ENCODE data around the gene MTHFS. TPM values are rescaled to one million over a fixed set of nuclear protein-coding genes. Genes with fewer than 3 reads are reported as not detected.

Gene MTHFS
- polyA plus RNA-seq, 1 donor (not counting 4 experiments of a cell fraction or from before 2014, with no cell fraction given), result 33.8 TPM

- dilution Hi-C loops (cut with MboI; ENCODE audit: extremely low pct_ligation_motif_present, low sequenced_read_pairs), result no loop called here
- no peak for DNase-seq (ENCODE audit: low read depth, low spot score)
- Histone ChIP-seq H2AFZ (ENCODE audit: control insufficient read depth, low read length) (no peak overlapping the region), H3K27me3 (ENCODE audit: control insufficient read depth, extremely low read depth, insufficient read depth, low read length) (no peaks in the 10 kb centered on the region), H4K20me1 (ENCODE audit: control insufficient read depth, extremely low read depth, insufficient read depth, low read length) (no peaks in the 10 kb centered on the region), H3K9me3 (ENCODE audit: control insufficient read depth, low read depth, low read length) (no peaks in the 10 kb centered on the region), H3K4me2 (ENCODE audit: control insufficient read depth, extremely low read depth, insufficient read depth, low read depth, low read length) (no peak overlapping the region), H3K4me3 (ENCODE audit: control insufficient read depth in 2 of 3, extremely low read depth in 1 of 3, insufficient read depth in 2 of 3, low read depth in 1 of 3, low read length in 3 of 3) (no peak overlapping the region), H3K27ac (ENCODE audit: control insufficient read depth, insufficient read depth, low read length) (no peak overlapping the region), H3K9ac (ENCODE audit: control insufficient read depth, extremely low read depth, insufficient read depth, low read length) (no peak overlapping the region), H3K9me1 (ENCODE audit: control insufficient read depth, extremely low read depth, insufficient read depth, low read length) (no peaks in the 10 kb centered on the region), H3K4me1 (ENCODE audit: control insufficient read depth, extremely low read depth, insufficient read depth, low read length) (no peaks in the 10 kb centered on the region), H3K79me2 (ENCODE audit: control insufficient read depth, insufficient read depth, low read length) (no peaks in the 10 kb centered on the region), H3K36me3 (ENCODE audit: control insufficient read depth in 2 of 2, extremely low read depth in 1 of 2, insufficient read depth in 2 of 2, low read length in 2 of 2) (peaks cover 5 to 9% of the 10 kb centered on the region in 2 experiments)
- no peak for FAIRE-seq
- TF ChIP-seq EZH2 (IDR thresholded peaks at IDR 0.05; ENCODE audit: low read length) (no peak), CTCF (optimal IDR thresholded peaks at IDR 0.05 in 1 of 3, IDR thresholded peaks at IDR 0.05 in 1 of 3, conservative IDR thresholded peaks at IDR 0.05 in 1 of 3; ENCODE audit: extremely low read depth in 1 of 3, insufficient read depth in 2 of 3, low read length in 3 of 3) (no peak)
Measured at GRCh38 chr15:79887054-79887930, 9.5 kb downstream of the MTHFS start.

DNA sequence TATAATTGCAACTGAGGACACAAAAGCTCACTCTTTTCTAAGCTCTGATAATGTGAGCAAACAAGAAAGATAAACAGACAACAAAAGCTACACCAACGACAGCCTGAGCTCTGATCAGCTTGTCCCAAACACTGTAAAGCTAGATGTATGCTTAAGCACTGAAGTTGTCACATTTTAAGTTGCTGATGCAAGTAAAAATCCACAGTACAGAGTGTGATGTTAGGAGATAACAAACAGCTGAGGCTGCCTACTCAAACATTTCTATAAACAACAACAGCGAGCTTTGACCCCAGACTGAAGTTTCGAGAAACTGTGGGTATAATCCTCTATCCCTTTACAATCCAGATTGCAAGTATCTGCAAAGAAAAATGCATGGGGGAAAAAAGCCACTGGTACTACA is 10.7 kb downstream of the MTHFS start:
- H3K9me3 ChIP-seq (ENCODE audit: control insufficient read depth, low read depth, low read length), result no peaks in the 10 kb centered on the region
- no peaks in the 10 kb centered on the region for H3K27me3 ChIP-seq (ENCODE audit: control insufficient read depth, extremely low read depth, insufficient read depth, low read length)
- no peak for TF ChIP-seq EZH2 (IDR thresholded peaks at IDR 0.05; ENCODE audit: low read length)
- no peak for TF ChIP-seq CTCF (optimal IDR thresholded peaks at IDR 0.05 in 1 of 3, IDR thresholded peaks at IDR 0.05 in 1 of 3, conservative IDR thresholded peaks at IDR 0.05 in 1 of 3; ENCODE audit: extremely low read depth in 1 of 3, insufficient read depth in 2 of 3, low read length in 3 of 3)
- no peaks in the 10 kb centered on the region for H4K20me1 ChIP-seq (ENCODE audit: control insufficient read depth, extremely low read depth, insufficient read depth, low read length)
- no peak overlapping the region for H3K4me2 ChIP-seq (ENCODE audit: control insufficient read depth, extremely low read depth, insufficient read depth, low read depth, low read length)
- DNase-seq (ENCODE audit: low read depth, low spot score) (no peak), FAIRE-seq (no peak)
- H3K9me1 ChIP-seq (ENCODE audit: control insufficient read depth, extremely low read depth, insufficient read depth, low read length), result no peaks in the 10 kb centered on the region
- no peaks in the 10 kb centered on the region for H3K4me1 ChIP-seq (ENCODE audit: control insufficient read depth, extremely low read depth, insufficient read depth, low read length)
- peaks cover 5 to 10% of the 10 kb centered on the region in 2 experiments for H3K36me3 ChIP-seq (ENCODE audit: control insufficient read depth in 2 of 2, extremely low read depth in 1 of 2, insufficient read depth in 2 of 2, low read length in 2 of 2)
- H3K4me3 ChIP-seq (ENCODE audit: control insufficient read depth in 2 of 3, extremely low read depth in 1 of 3, insufficient read depth in 2 of 3, low read depth in 1 of 3, low read length in 3 of 3), result no peak overlapping the region
- H2AFZ ChIP-seq (ENCODE audit: control insufficient read depth, low read length), result no peak overlapping the region
- H3K27ac ChIP-seq (ENCODE audit: control insufficient read depth, insufficient read depth, low read length), result no peak overlapping the region
- dilution Hi-C loops (cut with MboI; ENCODE audit: extremely low pct_ligation_motif_present, low sequenced_read_pairs), result no loop called here
- no peaks in the 10 kb centered on the region for H3K79me2 ChIP-seq (ENCODE audit: control insufficient read depth, insufficient read depth, low read length)
- H3K9ac ChIP-seq (ENCODE audit: control insufficient read depth, extremely low read depth, insufficient read depth, low read length), result no peak overlapping the region
